ENCODE results near the gene RPL4. TPM values are rescaled to one million over a fixed set of nuclear protein-coding genes. Genes with fewer than 3 reads are reported as not detected.
A peak's percentile ranks its signal among the peaks of the same experiment; 100 is the strongest.

Gene RPL4
- total RNA-seq, 1 experiment from 2014 or later, result 3,648 TPM

- TF ChIP-seq, protein P1, sequence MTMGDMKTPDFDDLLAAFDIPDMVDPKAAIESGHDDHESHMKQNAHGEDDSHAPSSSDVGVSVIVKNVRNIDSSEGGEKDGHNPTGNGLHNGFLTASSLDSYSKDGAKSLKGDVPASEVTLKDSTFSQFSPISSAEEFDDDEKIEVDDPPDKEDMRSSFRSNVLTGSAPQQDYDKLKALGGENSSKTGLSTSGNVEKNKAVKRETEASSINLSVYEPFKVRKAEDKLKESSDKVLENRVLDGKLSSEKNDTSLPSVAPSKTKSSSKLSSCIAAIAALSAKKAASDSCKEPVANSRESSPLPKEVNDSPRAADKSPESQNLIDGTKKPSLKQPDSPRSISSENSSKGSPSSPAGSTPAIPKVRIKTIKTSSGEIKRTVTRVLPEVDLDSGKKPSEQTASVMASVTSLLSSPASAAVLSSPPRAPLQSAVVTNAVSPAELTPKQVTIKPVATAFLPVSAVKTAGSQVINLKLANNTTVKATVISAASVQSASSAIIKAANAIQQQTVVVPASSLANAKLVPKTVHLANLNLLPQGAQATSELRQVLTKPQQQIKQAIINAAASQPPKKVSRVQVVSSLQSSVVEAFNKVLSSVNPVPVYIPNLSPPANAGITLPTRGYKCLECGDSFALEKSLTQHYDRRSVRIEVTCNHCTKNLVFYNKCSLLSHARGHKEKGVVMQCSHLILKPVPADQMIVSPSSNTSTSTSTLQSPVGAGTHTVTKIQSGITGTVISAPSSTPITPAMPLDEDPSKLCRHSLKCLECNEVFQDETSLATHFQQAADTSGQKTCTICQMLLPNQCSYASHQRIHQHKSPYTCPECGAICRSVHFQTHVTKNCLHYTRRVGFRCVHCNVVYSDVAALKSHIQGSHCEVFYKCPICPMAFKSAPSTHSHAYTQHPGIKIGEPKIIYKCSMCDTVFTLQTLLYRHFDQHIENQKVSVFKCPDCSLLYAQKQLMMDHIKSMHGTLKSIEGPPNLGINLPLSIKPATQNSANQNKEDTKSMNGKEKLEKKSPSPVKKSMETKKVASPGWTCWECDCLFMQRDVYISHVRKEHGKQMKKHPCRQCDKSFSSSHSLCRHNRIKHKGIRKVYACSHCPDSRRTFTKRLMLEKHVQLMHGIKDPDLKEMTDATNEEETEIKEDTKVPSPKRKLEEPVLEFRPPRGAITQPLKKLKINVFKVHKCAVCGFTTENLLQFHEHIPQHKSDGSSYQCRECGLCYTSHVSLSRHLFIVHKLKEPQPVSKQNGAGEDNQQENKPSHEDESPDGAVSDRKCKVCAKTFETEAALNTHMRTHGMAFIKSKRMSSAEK (CRISPR knock-in tag; IDR thresholded peaks at IDR 0.05; ENCODE audit: borderline replicate concordance), result peak; percentile 96
- TF ChIP-seq CTCF (IDR thresholded peaks at IDR 0.05), result peak; percentile 91
- peak; percentile 98 for TF ChIP-seq EMX1 (CRISPR knock-in tag; IDR thresholded peaks at IDR 0.05)
- peak; percentile 94 for TF ChIP-seq ETV6 (CRISPR knock-in tag; IDR thresholded peaks at IDR 0.05)
- TF ChIP-seq STAT6 (CRISPR knock-in tag; conservative IDR thresholded peaks at IDR 0.05; ENCODE audit: low read depth), result no peak
- peak; percentile 94 for TF ChIP-seq ZNF671 (CRISPR knock-in tag; IDR thresholded peaks at IDR 0.05)
- TF ChIP-seq HMGA2 (CRISPR knock-in tag; IDR thresholded peaks at IDR 0.05), result no peak
- no peak for TF ChIP-seq NR1H2 (CRISPR knock-in tag; IDR thresholded peaks at IDR 0.05)
- peak; percentile 99 for TF ChIP-seq PRRX2 (CRISPR knock-in tag; IDR thresholded peaks at IDR 0.05)
- peak; percentile 95 for TF ChIP-seq HMGXB4 (CRISPR knock-in tag; IDR thresholded peaks at IDR 0.05)
- TF ChIP-seq ZNF512 (CRISPR knock-in tag; IDR thresholded peaks at IDR 0.05; ENCODE audit: borderline replicate concordance), result no peak
- TF ChIP-seq IRF1 (CRISPR knock-in tag; IDR thresholded peaks at IDR 0.05), result no peak
- no peak for TF ChIP-seq TCF7 (CRISPR knock-in tag; IDR thresholded peaks at IDR 0.05; ENCODE audit: low read depth)
- no peak; the same call in 1 of the 2 replicates for TF ChIP-seq TP53 (CRISPR knock-in tag; IDR thresholded peaks at IDR 0.05)
- peak; percentile 90; the same call in 1 of the 2 replicates for TF ChIP-seq FOXP1 (CRISPR knock-in tag; IDR thresholded peaks at IDR 0.05; ENCODE audit: borderline replicate concordance)
- peak; percentile 92 for TF ChIP-seq TEAD1 (CRISPR knock-in tag; IDR thresholded peaks at IDR 0.05)
- TF ChIP-seq NFE2L1 (CRISPR knock-in tag; IDR thresholded peaks at IDR 0.05), result no peak; the same call in 1 of the 2 replicates
- TF ChIP-seq ZNF423 (CRISPR knock-in tag; IDR thresholded peaks at IDR 0.05), result no peak
- TF ChIP-seq NFYB (CRISPR knock-in tag; conservative IDR thresholded peaks at IDR 0.05; ENCODE audit: low read depth), result no peak; the same call in 1 of the 2 replicates
- TF ChIP-seq, protein P2, sequence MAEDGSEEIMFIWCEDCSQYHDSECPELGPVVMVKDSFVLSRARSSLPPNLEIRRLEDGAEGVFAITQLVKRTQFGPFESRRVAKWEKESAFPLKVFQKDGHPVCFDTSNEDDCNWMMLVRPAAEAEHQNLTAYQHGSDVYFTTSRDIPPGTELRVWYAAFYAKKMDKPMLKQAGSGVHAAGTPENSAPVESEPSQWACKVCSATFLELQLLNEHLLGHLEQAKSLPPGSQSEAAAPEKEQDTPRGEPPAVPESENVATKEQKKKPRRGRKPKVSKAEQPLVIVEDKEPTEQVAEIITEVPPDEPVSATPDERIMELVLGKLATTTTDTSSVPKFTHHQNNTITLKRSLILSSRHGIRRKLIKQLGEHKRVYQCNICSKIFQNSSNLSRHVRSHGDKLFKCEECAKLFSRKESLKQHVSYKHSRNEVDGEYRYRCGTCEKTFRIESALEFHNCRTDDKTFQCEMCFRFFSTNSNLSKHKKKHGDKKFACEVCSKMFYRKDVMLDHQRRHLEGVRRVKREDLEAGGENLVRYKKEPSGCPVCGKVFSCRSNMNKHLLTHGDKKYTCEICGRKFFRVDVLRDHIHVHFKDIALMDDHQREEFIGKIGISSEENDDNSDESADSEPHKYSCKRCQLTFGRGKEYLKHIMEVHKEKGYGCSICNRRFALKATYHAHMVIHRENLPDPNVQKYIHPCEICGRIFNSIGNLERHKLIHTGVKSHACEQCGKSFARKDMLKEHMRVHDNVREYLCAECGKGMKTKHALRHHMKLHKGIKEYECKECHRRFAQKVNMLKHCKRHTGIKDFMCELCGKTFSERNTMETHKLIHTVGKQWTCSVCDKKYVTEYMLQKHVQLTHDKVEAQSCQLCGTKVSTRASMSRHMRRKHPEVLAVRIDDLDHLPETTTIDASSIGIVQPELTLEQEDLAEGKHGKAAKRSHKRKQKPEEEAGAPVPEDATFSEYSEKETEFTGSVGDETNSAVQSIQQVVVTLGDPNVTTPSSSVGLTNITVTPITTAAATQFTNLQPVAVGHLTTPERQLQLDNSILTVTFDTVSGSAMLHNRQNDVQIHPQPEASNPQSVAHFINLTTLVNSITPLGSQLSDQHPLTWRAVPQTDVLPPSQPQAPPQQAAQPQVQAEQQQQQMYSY (CRISPR knock-in tag; IDR thresholded peaks at IDR 0.05), result 0 out of 2 replicates have a peak, but pooled peaks have one; percentile 18
Observed at GRCh38 chr15:66497502-66498455, 6.9 kb downstream of the RPL4 start, which contains the start of gene SNAPC5 (continued).
